Caki2 (cell line): ENCODE results near the gene MIXL1. TPM values are rescaled to one million over a fixed set of nuclear protein-coding genes. Genes with fewer than 3 reads are reported as not detected.
"Not testable (repeated sequence)": the region's sequence is repeated elsewhere in the genome, so short reads cannot be mapped to it uniquely, and the experiment has no call there.

Source experiments
- DNase-seq: peaks from one replicate; pipeline ENCODE4 v3.0.0-alpha.2; 2015; ENCODE audit warnings: low read depth
- in situ Hi-C: cut with HindIII; loops from 2 replicates; pipeline ENCODE4 v1.10.0; 2016; ENCODE audit warnings: low sequenced_read_pairs, low pct_unique_long_range_greater_than_20kb, mixed read lengths
- total RNA-seq: library from RNA; depleted of rRNA; stranded (reverse); fragments of >200 nt; shearing (Covaris generic); gene quantifications from 2 replicates; pipeline ENCODE4 v1.2.3, GENCODE V29; 2014; ENCODE audit warnings: low replicate concordance; rRNA removed

The MIXL1 gene
- total RNA-seq: not detected in 2 replicates

DNA sequence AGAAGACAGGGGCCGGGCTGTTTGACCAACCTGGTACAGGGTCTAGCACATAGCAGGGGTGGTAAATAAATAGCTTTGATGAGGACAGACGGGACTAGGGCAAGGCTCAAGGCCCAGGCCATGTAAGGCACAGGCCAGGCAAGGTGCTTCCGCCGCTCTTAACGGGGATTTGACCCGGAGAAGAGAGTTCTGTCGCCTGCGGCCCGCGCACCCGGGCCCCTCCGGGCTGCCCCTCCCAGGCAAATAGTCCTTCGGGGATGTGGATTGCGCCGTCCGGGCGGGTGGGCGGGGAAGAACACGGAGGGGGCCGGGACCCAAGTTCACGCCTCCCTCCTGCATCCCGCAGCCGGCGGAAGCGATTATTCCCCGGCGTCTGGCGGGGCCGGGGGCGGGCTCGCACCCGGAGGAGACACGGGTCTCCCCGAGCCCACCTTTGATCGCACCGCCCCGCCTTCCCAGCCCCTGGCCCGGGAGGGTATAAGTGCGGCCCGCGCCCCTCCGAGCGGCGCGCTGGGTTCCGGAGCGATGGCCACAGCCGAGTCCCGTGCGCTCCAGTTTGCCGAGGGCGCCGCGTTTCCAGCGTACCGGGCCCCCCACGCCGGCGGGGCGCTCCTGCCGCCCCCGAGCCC, at the start of gene MIXL1:
TSS of gene MIXL1 (plus strand) at position 508 of the 629 bp plus-strand sequence. CDS start at position 526, 18 bp downstream.
- no peak for DNase-seq
- in situ Hi-C loops: no loop called here

GRCh38 chr1:226176870-226177269, 46.6 kb upstream of the MIXL1 start:
- in situ Hi-C loops: no loop called here
- DNase-seq: no peak

DNA sequence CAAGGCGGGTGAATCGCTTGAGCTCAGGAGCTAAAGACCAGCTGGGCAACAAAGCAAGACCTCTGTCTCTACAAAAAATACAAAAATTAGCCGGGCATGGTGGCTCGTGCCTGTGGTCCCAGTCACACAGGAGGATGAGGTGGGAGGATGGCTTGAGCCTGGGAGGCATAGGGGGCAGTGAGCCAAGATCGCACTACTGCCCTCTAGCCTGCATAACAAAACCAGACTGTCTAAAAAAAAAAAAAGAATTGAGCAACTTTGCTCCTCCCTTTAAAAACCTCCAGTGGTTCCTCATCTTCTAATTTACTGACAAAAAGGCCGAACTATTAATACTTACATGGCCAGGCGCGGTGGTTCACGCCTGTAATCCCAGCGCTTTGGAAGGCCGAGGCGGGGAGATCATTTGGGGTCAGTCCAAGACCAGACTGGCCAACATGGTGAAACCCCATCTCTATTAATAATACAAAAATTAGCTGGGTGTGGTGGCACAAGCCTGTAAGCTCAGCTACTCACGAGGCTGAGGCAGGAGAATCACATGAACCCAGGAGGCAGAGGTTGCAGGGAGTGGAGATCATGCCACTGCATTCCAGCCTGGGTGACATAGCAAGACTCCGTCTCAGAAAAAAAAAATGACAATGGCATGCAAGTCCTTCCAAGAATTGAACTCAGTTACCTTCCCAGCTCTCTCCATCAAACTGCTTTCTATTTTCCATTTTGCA, 41.3 kb upstream of the MIXL1 start:
- DNase-seq: peak; percentile 94
- in situ Hi-C loops: no loop called here

GRCh38 chr1:226185141-226186036, 38.1 kb upstream of the MIXL1 start:
- in situ Hi-C loops: no loop called here

DNA sequence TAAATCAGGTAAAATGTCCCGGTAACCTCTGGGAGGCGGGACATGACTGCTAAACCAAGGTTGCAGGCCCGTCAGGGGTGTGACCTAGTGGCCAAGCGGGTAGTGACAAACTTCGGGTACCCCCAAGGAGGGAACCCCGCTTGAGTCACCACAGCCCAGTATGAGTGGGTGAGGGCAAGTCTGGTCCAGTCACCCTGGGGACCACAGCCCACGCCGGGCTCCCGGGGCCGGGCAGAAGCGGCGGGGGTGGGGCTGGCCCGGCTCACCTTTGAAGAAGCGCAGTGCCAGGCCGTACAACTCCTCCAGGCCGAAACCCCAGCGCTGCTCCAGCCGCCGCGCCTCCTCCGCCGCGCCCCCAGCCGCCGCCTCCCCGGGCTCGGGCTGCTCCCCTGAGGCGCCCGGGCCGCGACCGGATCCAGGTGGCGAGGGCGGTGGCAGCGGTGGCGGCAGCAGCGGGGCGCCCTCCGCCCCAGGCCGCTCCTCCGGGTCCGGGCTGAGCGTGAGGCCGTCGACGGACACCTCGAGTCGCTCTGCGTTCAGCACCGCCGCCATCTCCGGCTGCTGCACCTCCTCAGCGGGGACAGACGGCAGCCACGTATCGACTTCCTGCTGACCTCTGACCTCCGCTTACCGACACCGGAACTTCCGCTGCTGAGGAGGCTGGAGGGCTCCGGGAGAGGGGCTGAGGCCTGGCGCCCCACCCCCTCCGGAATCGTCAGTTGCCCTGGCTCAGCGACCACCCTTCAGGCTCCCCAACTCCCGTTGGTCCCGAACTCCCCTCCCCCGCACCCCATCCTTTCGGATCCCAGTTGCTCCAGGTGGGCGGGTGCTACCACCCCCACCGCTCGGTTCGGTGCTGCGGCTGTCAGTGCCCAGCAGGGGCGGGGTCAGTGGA, 37.1 kb upstream of the MIXL1 start, which contains the start of gene ACBD3:
TSS of gene ACBD3 (minus strand) at position 618 of the 895 bp plus-strand sequence. CDS start at position 552, 66 bp downstream.
- in situ Hi-C loops: no loop called here
- DNase-seq: peak; percentile 86

More at GRCh38 chr1:226185141-226186036, 38.1 kb upstream of the MIXL1 start:
- peak; percentile 35 for DNase-seq

DNA sequence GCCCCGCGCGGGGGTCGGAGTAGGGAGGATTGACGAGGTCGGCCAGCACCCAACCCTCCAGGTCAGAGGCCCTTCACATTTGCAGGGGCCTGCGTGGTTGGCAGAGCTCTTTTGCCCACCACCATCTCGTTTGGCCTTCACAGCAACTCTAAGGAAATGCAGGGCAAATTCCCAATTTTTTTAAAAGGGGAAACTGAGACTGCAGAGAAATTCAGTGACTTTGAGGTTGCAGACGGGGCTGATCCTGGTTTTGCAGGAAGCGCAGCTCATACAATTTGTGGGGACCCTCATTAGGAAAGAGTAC, 36.5 kb upstream of the MIXL1 start:
- in situ Hi-C loops: no loop called here

GRCh38 chr1:226187380-226187779, 36.1 kb upstream of the MIXL1 start:
- in situ Hi-C loops: no loop called here
- no peak for DNase-seq

More for the DNA sequence above, 36.5 kb upstream of the MIXL1 start:
- DNase-seq: no peak

GRCh38 chr1:226195144-226195543, 28.3 kb upstream of the MIXL1 start:
- no peak for DNase-seq
- in situ Hi-C loops: no loop called here

DNA sequence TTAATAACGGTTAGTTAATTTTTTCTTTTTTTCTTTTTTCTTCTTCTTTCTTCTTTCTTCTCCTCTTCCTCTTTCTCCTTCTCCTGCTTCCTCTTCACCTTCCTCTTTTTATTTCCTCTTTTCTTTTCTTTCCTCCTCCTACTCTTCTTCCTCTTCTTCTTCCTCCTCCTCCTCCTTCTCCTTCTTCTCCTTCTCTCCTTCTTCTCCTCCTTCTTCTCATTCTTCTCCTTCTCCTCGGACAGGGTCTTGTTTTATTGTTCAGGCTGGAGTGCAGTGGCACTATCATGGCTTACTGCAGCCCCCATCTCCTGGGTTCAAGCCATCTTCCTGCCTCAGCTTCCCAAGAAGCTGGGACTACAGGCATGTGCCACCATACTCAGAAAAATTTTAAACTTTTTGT, 23.5 kb upstream of the MIXL1 start:
- no peak for DNase-seq
- in situ Hi-C loops: no loop called here

- no peak for DNase-seq
- in situ Hi-C loops: no loop called here
Measured at GRCh38 chr1:226201029-226201593, 22.4 kb upstream of the MIXL1 start.

DNA sequence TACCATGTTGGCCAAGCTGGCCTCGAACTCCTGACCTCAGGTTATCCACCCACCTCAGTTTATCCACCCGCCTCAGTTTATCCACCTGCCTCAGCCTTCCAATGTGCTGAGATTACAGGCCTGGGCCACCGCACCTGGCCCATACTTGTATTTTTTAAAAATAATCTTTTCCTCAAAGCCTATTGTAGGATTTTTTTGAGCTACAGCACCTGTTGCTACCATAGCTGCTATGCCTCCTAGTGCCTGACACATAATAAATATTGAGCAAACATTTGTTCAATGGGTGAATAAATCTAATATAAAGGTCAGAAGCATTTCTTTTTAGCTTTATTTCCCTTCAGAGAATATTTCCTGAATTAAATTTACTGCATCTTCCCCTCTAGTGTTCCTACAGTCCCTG, 21.2 kb upstream of the MIXL1 start:
- DNase-seq: no peak
- in situ Hi-C loops: no loop called here

GRCh38 chr1:226202666-226203065, 20.8 kb upstream of the MIXL1 start:
- DNase-seq, in situ Hi-C loops: not testable (repeated sequence)

GRCh38 chr1:226203240-226203639, 20.2 kb upstream of the MIXL1 start:
- in situ Hi-C loops: no loop called here
- no peak for DNase-seq

DNA sequence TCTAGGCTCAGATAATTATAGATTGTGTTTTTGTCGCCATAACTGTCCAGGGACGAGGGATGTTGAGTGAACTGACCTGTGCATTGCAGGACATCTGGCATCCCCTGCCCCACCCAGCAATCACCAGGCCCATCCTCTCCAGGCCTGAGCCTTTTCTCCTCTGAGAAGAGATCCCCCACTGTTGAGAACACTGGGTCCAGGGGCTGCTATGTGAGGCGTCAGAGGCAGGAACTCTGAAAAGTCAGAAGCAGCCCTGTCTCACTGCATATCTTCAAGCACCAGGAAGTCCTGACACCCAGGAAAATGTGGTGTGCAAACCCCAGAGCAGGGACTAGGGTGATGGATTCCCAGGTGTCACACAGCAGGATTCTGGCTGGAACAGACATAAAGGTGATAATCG, 19.8 kb upstream of the MIXL1 start:
- in situ Hi-C loops: no loop called here

DNA sequence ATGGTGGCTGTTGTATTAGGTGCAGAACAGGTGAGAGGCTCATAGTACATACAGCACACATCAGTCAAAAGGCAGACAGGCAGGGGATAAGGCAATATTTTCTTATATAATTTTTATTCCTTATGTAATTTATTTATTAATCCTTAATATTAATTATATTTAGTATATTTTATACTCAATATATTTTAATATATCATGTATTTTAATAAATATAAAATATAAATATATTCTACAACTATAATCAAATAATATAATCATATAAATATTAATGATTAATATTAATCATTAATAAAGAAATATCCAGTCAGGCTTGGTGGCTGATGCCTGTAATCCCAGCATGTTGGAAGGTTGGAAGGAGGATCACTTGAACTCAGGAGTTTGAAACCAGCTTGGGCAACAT, 19.3 kb upstream of the MIXL1 start:
- no peak for DNase-seq
- in situ Hi-C loops: no loop called here

More for the DNA sequence above, 19.8 kb upstream of the MIXL1 start:
- no peak for DNase-seq

DNA sequence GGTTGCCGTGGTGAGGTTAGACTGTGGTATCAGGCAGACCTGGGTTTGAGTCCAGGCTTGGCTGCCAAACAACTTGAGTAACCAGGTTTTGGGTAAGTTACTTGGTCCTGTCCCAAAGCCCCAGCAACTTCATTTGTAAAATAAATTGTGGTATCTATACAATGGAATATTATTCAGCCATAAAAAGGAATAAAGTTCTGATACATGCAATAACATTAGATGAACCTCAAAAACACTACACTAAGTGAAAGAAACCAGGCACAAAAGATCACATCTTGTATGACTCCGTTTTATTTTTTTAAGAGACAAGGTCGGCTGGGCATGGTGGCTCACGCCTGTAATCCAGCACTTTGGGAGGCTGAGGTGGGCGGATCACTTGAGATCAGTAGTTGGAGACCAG, 16.4 kb upstream of the MIXL1 start:
- in situ Hi-C loops: no loop called here
- no peak for DNase-seq

DNA sequence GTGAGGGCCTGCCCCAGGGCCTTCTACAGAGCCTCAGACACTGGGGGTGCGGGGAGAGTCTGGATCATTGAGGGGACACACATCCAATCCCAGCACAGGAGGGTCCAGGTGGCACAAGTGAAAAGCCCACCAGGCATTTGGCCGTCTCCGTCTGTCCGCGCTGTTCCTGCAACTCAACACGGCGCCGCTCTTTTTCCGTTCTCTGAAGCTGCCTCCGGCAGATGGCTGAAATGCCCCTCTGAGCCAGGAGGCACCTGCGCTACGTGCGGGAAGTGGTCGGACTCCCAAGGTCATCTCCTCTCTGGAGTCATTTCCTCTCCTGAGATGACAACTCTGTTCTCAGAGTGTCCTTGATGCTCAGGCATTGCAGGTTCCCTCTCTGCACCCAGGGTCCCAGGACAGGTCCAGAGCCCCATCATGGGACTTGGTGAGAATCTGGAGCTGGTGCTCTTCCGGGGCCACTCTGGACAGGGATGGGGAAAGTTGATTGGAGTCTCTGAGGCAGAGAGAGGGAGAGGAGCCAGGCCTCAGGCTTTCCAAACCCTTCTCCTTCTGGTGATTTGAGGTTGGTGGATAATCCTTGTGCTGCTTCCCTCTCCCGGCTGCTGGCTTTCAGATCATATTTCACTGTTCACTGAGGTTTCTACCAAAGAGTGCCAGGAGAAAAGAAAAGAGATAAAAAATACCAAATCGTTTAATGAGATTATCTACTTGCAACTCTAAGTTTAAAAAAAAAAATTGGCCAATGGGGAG, 14.0 kb upstream of the MIXL1 start:
- DNase-seq: no peak
- in situ Hi-C loops: no loop called here
